Gastrocnemius medialis (tissue), 4 donors: Measurements from ENCODE around the gene MYH9. TPM values are rescaled to one million over a fixed set of nuclear protein-coding genes. Genes with fewer than 3 reads are reported as not detected.

ENCODE experiments used
- ATAC-seq, 2 donors: fragments of 150-250 bp; one replicate each; pipeline ENCODE4 v1.9.1; 2016
- DNase-seq, 2 donors: peaks; one replicate each; pipeline ENCODE4 v3.0.0-alpha.2; 2019
- H3K27ac ChIP-seq, 4 donors: fragments of 200-600 bp; sonication (generic); 1 replicate in 1 of 4; 2 replicates in 3 of 4; pipeline ENCODE4 v1.5.1; 2016 to 2018; ENCODE audit warnings: mild to moderate bottlenecking in 2 of 4, moderate library complexity in 1 of 4
- H3K27me3 ChIP-seq, 3 donors: fragments of 200-600 bp; sonication (generic) in 2 of 3; 1 replicate in 1 of 3; 2 replicates in 2 of 3; pipeline versions ENCODE4 v1.5.1 to v1.6.0; 2016 to 2019; ENCODE audit warnings: mild to moderate bottlenecking in 1 of 3, moderate library complexity in 1 of 3
- H3K36me3 ChIP-seq, 2 donors: fragments of 200-600 bp; sonication (generic) in 1 of 2; one replicate each; pipeline ENCODE4 v1.5.1; 2017 to 2018
- H3K4me1 ChIP-seq, 2 donors: fragments of 200-600 bp; sonication (generic) in 1 of 2; one replicate each; pipeline ENCODE4 v1.5.1; 2016 to 2017; ENCODE audit warnings: mild to moderate bottlenecking in 2 of 2
- H3K4me3 ChIP-seq, 4 donors: fragments of 200-600 bp; sonication (generic) in 3 of 4; 1 replicate in 1 of 4; 2 replicates in 3 of 4; pipeline ENCODE4 v1.5.1; 2016 to 2019; ENCODE audit warnings: mild to moderate bottlenecking in 2 of 4
- H3K9me3 ChIP-seq, 3 donors: fragments of 200-600 bp; sonication (generic) in 2 of 3; 1 replicate in 1 of 3; 2 replicates in 2 of 3; pipeline ENCODE4 v1.5.1; 2016 to 2019
- POLR2A ChIP-seq, 2 donors: fragments of 450-650 bp; IDR thresholded peaks; one replicate each; pipeline ENCODE4 v1.6.1; 2017; ENCODE audit warnings: antibody characterized with exemption in 2 of 2, mild to moderate bottlenecking in 2 of 2, moderate library complexity in 2 of 2
- in situ Hi-C, 4 donors: fragments of 200-750 bp; cut with MboI; loops; one replicate each; pipeline versions ENCODE4 v1.15.0 to v1.8.0; 2017; ENCODE audit warnings: low sequenced_read_pairs in 4 of 4
- intact Hi-C: fragments of 100-400 bp; cut with DNase I; formaldehyde crosslinking; loops from one replicate; pipeline ENCODE4 v1.15.1; 2023; ENCODE audit warnings: low total_unique reads
- total RNA-seq, 4 donors: library from RNA; depleted of rRNA; stranded (reverse); fragments of >200 nt; gene quantifications; one replicate each; pipeline versions ENCODE4 v1.1.0 to v1.2.3, GENCODE V29; 2016
- TF ChIP-seq, protein P1 (sequence below), 5 experiments: fragments of 450-650 bp in 3 of 5; fragments of 200-600 bp in 2 of 5; sonication (generic) in 2 of 5; IDR thresholded peaks in 4 of 5; conservative IDR thresholded peaks in 1 of 5; 1 replicate in 4 of 5; 2 replicates in 1 of 5; pipeline ENCODE4 v1.5.1; 2016 to 2019; ENCODE audit warnings: antibody characterized with exemption in 5 of 5, mild to moderate bottlenecking in 3 of 5, moderate library complexity in 3 of 5

MYH9 gene
- total RNA-seq, 4 donors from 2014 or later = 38.9 to 115 (median 104) TPM

DNA sequence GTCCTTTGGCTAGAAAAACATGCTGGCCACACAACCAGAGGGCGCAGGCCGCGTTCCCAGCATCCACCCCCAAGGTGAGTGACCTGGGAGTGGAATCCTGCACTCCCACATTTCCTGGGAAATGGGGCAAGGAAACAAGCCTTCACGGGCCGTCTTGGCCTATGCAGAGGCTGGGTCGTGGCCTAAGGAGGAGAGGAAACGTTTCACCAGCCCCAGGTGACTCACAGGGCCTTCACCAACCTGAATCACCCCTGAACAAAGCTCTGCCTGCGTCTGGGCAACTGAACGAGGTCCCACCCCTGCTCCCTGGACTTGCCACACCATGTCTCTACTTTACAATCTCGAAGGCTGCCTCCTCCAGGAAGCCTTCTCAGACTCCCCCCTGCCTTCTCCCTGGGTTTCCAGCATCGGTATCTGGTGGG, 13.2 kb downstream of the MYH9 start:
- peak overlapping the region; percentile 82 to 84 (median 83) for H3K27ac ChIP-seq
- ATAC-seq = no peak
- H3K27me3 ChIP-seq = no peaks in the 10 kb centered on the region
- H3K36me3 ChIP-seq = no peaks in the 10 kb centered on the region
- TF ChIP-seq, protein P1, sequence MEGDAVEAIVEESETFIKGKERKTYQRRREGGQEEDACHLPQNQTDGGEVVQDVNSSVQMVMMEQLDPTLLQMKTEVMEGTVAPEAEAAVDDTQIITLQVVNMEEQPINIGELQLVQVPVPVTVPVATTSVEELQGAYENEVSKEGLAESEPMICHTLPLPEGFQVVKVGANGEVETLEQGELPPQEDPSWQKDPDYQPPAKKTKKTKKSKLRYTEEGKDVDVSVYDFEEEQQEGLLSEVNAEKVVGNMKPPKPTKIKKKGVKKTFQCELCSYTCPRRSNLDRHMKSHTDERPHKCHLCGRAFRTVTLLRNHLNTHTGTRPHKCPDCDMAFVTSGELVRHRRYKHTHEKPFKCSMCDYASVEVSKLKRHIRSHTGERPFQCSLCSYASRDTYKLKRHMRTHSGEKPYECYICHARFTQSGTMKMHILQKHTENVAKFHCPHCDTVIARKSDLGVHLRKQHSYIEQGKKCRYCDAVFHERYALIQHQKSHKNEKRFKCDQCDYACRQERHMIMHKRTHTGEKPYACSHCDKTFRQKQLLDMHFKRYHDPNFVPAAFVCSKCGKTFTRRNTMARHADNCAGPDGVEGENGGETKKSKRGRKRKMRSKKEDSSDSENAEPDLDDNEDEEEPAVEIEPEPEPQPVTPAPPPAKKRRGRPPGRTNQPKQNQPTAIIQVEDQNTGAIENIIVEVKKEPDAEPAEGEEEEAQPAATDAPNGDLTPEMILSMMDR (IDR thresholded peaks at IDR 0.05 in 4 of 5, conservative IDR thresholded peaks at IDR 0.05 in 1 of 5) = no peak
- no peak for TF ChIP-seq POLR2A (IDR thresholded peaks at IDR 0.05)
- intact Hi-C loops = no loop called here
- in situ Hi-C loops = no loop called here
- H3K4me3 ChIP-seq = no peak overlapping the region
- H3K4me1 ChIP-seq = peaks cover 66 to 91% of the 10 kb centered on the region in 2 donors
- no peaks in the 10 kb centered on the region for H3K9me3 ChIP-seq
- no peak for DNase-seq

DNA sequence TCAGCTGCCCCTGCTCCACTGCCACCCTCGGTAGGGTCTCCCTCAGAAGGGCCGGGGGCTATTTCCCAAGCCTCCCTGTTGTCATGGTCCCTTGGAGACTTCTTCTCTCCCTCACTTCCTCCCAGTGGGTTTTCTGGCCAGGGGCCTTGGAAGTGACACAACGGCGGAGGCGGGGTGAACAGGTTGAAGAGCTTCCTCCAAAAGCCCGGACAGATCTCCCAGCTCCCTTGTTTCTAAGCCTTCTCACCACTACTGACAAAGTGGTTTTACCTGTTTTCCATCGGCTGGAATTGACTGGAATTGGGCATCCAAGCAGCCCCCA, 14.5 kb downstream of the MYH9 start:
- DNase-seq = peak in 1 of 2 donors; percentile 34
- TF ChIP-seq, protein P1 (IDR thresholded peaks at IDR 0.05 in 4 of 5, conservative IDR thresholded peaks at IDR 0.05 in 1 of 5) = no peak
- no peak for TF ChIP-seq POLR2A (IDR thresholded peaks at IDR 0.05)
- peak overlapping the region; percentile 82 to 84 (median 83) for H3K27ac ChIP-seq
- no peaks in the 10 kb centered on the region for H3K27me3 ChIP-seq
- no peaks in the 10 kb centered on the region for H3K36me3 ChIP-seq
- in situ Hi-C loops (no loop called here), intact Hi-C loops (no loop called here)
- no peaks in the 10 kb centered on the region for H3K9me3 ChIP-seq
- no peak for ATAC-seq
- H3K4me3 ChIP-seq = no peak overlapping the region
- H3K4me1 ChIP-seq = peaks cover 76 to 92% of the 10 kb centered on the region in 2 donors

DNA sequence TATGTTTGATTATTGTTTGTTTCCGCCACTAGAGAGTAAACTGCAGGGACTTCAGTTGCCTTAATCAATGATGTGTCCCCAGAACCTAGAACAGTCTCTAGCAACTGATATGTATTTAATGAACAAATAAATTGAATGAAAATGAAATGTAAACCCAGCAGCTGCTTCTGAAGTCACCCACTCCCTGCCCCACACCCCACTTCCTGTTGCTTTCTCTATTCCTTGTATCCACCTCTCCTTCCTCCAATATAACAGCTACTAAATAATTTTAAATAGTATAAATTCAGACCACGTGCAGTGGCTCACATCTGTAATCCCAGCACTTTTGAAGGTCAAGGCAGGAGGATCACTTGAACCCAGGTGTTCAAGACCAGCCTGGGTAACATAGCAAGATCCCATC, 15.8 kb downstream of the MYH9 start:
- Histone ChIP-seq H3K27me3 (no peaks in the 10 kb centered on the region), H3K4me1 (peaks cover 89 to 91% of the 10 kb centered on the region in 2 donors), H3K36me3 (no peaks in the 10 kb centered on the region), H3K4me3 (no peak overlapping the region), H3K9me3 (no peaks in the 10 kb centered on the region), H3K27ac (peak overlapping the region; percentile 82 to 84 (median 83))
- in situ Hi-C loops (no loop called here), intact Hi-C loops (no loop called here)
- no peak for DNase-seq
- ATAC-seq = no peak
- TF ChIP-seq, protein P1 (IDR thresholded peaks at IDR 0.05 in 4 of 5, conservative IDR thresholded peaks at IDR 0.05 in 1 of 5) = no peak
- TF ChIP-seq POLR2A (IDR thresholded peaks at IDR 0.05) = no peak

DNA sequence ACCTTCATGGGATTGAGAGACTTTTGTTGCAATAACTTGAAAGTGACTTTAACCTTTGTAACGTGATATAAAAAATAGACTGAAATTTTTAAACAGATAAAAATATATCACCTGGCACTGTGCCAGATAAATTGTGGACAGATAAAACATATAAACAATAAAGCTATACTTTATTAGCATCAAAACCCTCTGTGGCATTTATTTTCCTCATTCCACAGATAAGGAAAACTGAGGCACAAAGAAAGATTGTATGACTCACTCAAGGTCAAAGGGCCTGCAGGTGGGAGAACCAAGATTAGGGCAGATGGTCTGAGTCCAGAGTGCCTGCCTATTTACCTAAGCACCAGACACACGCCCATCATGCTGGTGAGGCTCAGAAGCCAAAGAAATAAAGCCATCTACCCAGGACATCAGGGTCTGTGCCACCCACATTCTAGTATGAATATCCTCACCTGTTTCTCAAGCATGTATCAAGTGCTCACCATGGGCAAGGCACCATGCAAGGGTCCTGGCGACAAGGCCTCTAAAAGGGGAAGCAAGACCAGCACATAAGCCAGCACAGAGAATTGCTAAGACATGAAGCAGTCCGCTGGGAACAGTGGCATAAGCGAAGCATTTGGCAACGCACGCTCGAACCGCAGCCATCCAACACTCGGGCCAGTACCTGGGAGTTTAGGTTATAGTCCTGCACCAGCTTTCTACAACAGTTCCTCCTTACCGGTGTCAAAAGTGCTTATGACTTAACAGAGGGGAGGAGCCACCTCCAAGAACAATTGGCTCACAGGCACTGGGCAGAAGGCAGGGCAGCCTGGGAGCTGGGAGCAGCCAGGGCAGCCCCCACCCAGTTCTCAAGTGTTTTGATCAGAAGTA, 17.6 kb downstream of the MYH9 start:
- H3K4me3 ChIP-seq = peak overlapping the region; percentile 17 to 43 (median 20)
- H3K36me3 ChIP-seq = no peaks in the 10 kb centered on the region
- in situ Hi-C loops = no loop called here
- ATAC-seq (peak; percentile 60 to 77), DNase-seq (peak in 1 of 2 donors; percentile 52)
- peak overlapping the region; percentile 82 to 84 (median 83) for H3K27ac ChIP-seq
- intact Hi-C loops = loop anchor here (2.0 kb wide), 1 partner anchor 17 kb away; no protein-coding TSS in a partner anchor
- H3K27me3 ChIP-seq = no peaks in the 10 kb centered on the region
- no peaks in the 10 kb centered on the region for H3K9me3 ChIP-seq
- H3K4me1 ChIP-seq = peaks cover 90 to 96% of the 10 kb centered on the region in 2 donors
- TF ChIP-seq, protein P1 (IDR thresholded peaks at IDR 0.05 in 4 of 5, conservative IDR thresholded peaks at IDR 0.05 in 1 of 5) = no peak
- TF ChIP-seq POLR2A (IDR thresholded peaks at IDR 0.05) = peak in 1 of 2 donors; percentile 28
